A673 (cell line): ENCODE results near the gene IL23R. TPM values are rescaled to one million over a fixed set of nuclear protein-coding genes. Genes with fewer than 3 reads are reported as not detected.

Source experiments
- BruUV-seq: library from RNA; stranded (reverse); fragments of 400-500 nt; replicated peaks from 2 replicates; lab custom pipeline; 2021; lab: Mats Ljungman, UMichigan
- CTCF ChIA-PET: fragments of 300-600 bp; sonication (Branson Sonifier 250); formaldehyde crosslinking; loops from one replicate; lab custom pipeline; 2022; ENCODE audit warnings: antibody characterized with exemption; lab: Charles Lee
- POLR2A ChIA-PET: fragments of 300-600 bp; sonication (Branson Sonifier 250); formaldehyde crosslinking; loops from one replicate; lab custom pipeline; 2022; ENCODE audit warnings: antibody characterized with exemption; ENCODE audit not compliant: low non-redundant PET; lab: Charles Lee
- DNase-seq: peaks from one replicate; pipeline ENCODE4 v3.0.0-alpha.2; 2015; ENCODE audit warnings: low spot score
- H3K27ac ChIP-seq: fragments of 200-600 bp; sonication (generic); 2 replicates; pipeline ENCODE4 v1.5.1; 2016; ENCODE audit warnings: mixed run types, low read depth, mild to moderate bottlenecking, mixed read lengths, antibody characterized with exemption, low read length; ENCODE audit not compliant: poor library complexity, severe bottlenecking
- H3K27me3 ChIP-seq: fragments of 200-600 bp; sonication (generic); replicated peaks from 2 replicates; pipeline ENCODE4 v1.6.1; 2017; ENCODE audit warnings: mixed run types, low read depth, mild to moderate bottlenecking, mixed read lengths, antibody characterized with exemption, low read length; ENCODE audit not compliant: insufficient read depth, poor library complexity
- H3K36me3 ChIP-seq: fragments of 200-600 bp; sonication (generic); 2 replicates; pipeline ENCODE4 v1.6.1; 2016; ENCODE audit warnings: mixed run types, mild to moderate bottlenecking, mixed read lengths, antibody characterized with exemption, low read length; ENCODE audit not compliant: insufficient read depth, poor library complexity, severe bottlenecking
- H3K4me1 ChIP-seq: fragments of 200-600 bp; sonication (generic); 2 replicates; pipeline ENCODE4 v1.6.1; 2017; ENCODE audit warnings: mixed run types, mild to moderate bottlenecking, mixed read lengths, antibody characterized with exemption, low read length; ENCODE audit not compliant: insufficient read depth, poor library complexity, severe bottlenecking
- H3K4me3 ChIP-seq: fragments of 200-600 bp; sonication (generic); 2 replicates; pipeline ENCODE4 v1.5.1; 2016; ENCODE audit warnings: low read depth, mixed run types, mild to moderate bottlenecking, mixed read lengths, low read length; ENCODE audit not compliant: poor library complexity, severe bottlenecking
- H3K9me3 ChIP-seq: fragments of 200-600 bp; sonication (generic); 2 replicates; pipeline ENCODE4 v1.6.1; 2016; ENCODE audit warnings: mixed run types, low read depth, mild to moderate bottlenecking, mixed read lengths, antibody characterized with exemption, low read length; ENCODE audit not compliant: poor library complexity, severe bottlenecking
- CTCF ChIP-seq: fragments of 300-800, 200-600 bp; sonication (generic); conservative IDR thresholded peaks from 2 replicates; pipeline ENCODE4 v1.5.1; 2017; ENCODE audit warnings: low read depth, mild to moderate bottlenecking, antibody characterized with exemption, low read length, moderate library complexity, mixed read lengths
- EZH2 ChIP-seq: fragments of 200-600 bp; sonication (generic); IDR thresholded peaks from 2 replicates; pipeline ENCODE4 v1.6.1; 2017; ENCODE audit warnings: borderline replicate concordance, low read depth, mild to moderate bottlenecking, mixed read lengths, antibody characterized with exemption, low read length; ENCODE audit not compliant: poor library complexity, severe bottlenecking
- intact Hi-C: fragments of 100-400 bp; cut with micrococcal nuclease; formaldehyde crosslinking; loops from one replicate; pipeline ENCODE4 v1.10.0; 2022; ENCODE audit not compliant: unreplicated experiment
- total RNA-seq: library from RNA; stranded (reverse); gene quantifications from 2 replicates; pipeline ENCODE4 v1.2.3, GENCODE V29; 2021

IL23R gene
- total RNA-seq, 1 experiment from 2014 or later, result not detected

DNA sequence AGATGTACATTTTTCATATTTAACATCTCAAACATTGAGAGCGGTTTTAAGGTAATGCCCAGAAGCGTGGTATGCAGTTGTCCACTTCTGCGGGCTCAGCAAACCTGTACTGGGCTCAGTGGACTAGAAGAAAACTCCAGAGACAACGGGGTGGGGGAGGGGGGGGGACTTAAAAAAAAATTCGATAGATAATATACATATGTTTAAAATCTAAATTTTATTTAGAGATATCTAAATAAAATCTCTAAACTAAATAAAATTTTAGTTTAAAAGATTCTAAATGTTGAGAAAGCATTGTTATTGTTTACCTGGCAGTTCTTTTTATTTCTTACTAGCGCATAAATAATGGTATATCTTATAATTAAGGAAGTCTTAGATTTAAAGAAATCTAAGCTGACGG, 140.3 kb downstream of the IL23R start:
- CTCF ChIA-PET, result no interaction called here
- POLR2A ChIA-PET, result no interaction called here
- H3K27ac ChIP-seq, result no peak overlapping the region
- no peaks in the 10 kb centered on the region for H3K36me3 ChIP-seq
- no TSS peak for BruUV-seq
- H3K4me1 ChIP-seq, result peaks cover 4% of the 10 kb centered on the region
- H3K27me3 ChIP-seq, result peaks cover 3% of the 10 kb centered on the region
- no peaks in the 10 kb centered on the region for H3K9me3 ChIP-seq
- H3K4me3 ChIP-seq, result no peak overlapping the region
- TF ChIP-seq CTCF (no peak), EZH2 (no peak)
- DNase-seq, result no peak
- intact Hi-C loops, result no loop called here

DNA sequence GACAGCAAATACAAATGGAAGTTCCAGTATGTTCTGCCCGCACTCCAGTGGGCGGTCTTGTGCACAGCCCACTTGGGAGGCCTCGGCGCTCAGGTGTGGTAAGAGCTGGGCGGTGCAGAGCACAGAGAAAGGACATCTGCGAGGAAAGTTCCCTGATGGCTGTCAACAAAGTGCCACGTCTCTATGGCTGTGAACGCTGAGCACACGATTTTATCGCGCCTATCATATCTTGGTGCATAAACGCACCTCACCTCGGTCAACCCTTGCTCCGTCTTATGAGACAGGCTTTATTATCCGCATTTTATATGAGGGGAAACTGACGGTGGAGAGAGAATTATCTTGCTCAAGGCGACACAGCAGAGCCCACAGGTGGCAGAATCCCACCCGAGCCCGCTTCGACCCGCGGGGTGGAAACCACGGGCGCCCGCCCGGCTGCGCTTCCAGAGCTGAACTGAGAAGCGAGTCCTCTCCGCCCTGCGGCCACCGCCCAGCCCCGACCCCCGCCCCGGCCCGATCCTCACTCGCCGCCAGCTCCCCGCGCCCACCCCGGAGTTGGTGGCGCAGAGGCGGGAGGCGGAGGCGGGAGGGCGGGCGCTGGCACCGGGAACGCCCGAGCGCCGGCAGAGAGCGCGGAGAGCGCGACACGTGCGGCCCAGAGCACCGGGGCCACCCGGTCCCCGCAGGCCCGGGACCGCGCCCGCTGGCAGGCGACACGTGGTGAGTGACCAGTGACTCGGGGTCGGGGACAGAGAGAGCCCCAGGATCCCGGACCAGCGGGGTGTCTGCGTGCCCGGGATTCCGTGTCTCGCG, 141.2 kb downstream of the IL23R start, which contains the start of gene IL12RB2:
Gene IL12RB2 (plus strand): TSS at position 623 of the 810 bp plus-strand sequence. CDS start 12,496 bp downstream, outside the sequence.
- Histone ChIP-seq H3K27ac (no peak within 1 kb of the TSS), H3K27me3 (peaks cover 3% of the 10 kb centered on the region), H3K4me1 (peaks cover 4% of the 10 kb centered on the region), H3K9me3 (no peaks in the 10 kb centered on the region), H3K4me3 (peak within 1 kb of the TSS; percentile 33), H3K36me3 (no peaks in the 10 kb centered on the region)
- POLR2A ChIA-PET, result no interaction called here
- no TSS peak for BruUV-seq
- TF ChIP-seq EZH2 (no peak), CTCF (no peak)
- CTCF ChIA-PET, result interaction anchor here (0.6 kb wide), 1 partner anchor 504 kb away, joined by 3 read pairs; no protein-coding TSS in a partner anchor
- DNase-seq, result peak; percentile 7
- intact Hi-C loops, result no loop called here

GRCh38 chr1:67308136-67308535, 141.9 kb downstream of the IL23R start:
- Histone ChIP-seq H3K27ac (no peak overlapping the region), H3K36me3 (no peaks in the 10 kb centered on the region), H3K4me1 (peaks cover 4% of the 10 kb centered on the region), H3K9me3 (no peaks in the 10 kb centered on the region), H3K4me3 (no peak overlapping the region), H3K27me3 (peaks cover 3% of the 10 kb centered on the region)
- POLR2A ChIA-PET, result no interaction called here
- BruUV-seq, result no TSS peak
- DNase-seq, result no peak
- CTCF ChIA-PET, result no interaction called here
- TF ChIP-seq EZH2, result no peak
- intact Hi-C loops, result no loop called here

Other genes with a start within 250 kb of the IL23R start
- gene DNAI4, start 241.6 kb upstream of the IL23R start, total RNA-seq, result 4.9 and 5.3 TPM in 2 replicates
- gene MIER1, start 241.5 kb upstream of the IL23R start, total RNA-seq, result 30.3 and 30.7 TPM in 2 replicates
- 7.1 and 7.9 TPM in 2 replicates for gene SLC35D1, start 112.3 kb upstream of the IL23R start, total RNA-seq
- not detected in 2 replicates for gene C1orf141, start 31.5 kb upstream of the IL23R start, total RNA-seq
- gene IL12RB2, start 141.4 kb downstream of the IL23R start, total RNA-seq, result 0.39 and 0.70 TPM in 2 replicates